ENCODE results near the gene SDCCAG8. TPM values are rescaled to one million over a fixed set of nuclear protein-coding genes. Genes with fewer than 3 reads are reported as not detected.

The SDCCAG8 gene
- total and polyA plus RNA-seq, 2 of the 8 experiments (the other 6 are each of a cell fraction or from before 2014, with no cell fraction given): 15.6 to 21.0 TPM

DNA sequence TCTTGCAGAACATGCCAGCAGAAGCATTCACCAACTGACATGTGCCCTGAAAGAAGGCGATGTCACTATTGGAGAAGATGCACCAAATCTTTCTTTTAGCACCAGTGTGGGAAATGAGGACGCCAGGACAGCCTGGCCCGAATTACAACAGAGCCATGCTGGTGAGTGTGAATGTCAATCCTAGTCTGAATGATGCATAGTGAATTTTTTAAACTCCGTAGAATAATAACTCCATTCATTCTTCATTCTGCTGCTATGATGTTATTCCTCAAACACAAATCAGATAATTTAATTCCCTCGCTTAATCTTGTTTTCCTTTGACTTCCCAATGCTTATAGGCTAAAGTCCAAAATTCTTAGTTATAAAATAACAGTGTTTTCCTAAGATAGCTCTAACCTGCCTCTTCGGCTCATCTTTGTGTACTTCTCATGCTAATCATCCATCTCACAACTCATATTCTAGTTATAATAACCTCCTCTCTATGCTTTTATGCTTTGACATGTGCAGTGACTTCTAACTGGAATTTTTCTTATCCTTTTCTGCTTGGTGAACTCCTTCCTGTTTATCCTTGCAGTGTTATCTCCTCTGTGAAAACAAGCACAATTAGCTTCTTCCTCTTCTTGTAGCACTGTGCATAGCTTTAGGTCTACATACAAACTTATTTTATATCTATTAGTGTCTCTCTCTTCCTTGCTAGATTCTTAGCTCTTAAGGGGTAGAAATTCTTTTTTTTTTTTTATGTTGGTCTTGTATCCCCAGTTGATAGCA is 14.4 kb downstream of the SDCCAG8 start:
- no peaks in the 10 kb centered on the region for H3K23me2 ChIP-seq (ENCODE audit: low read depth, low read length)
- H2BK20ac ChIP-seq (ENCODE audit: low read length): no peak overlapping the region
- no peak overlapping the region for H3K4me3 ChIP-seq (ENCODE audit: extremely low read depth in 1 of 4, insufficient read depth in 2 of 4, low read depth in 3 of 4, low read length in 4 of 4)
- no peak overlapping the region for H2BK15ac ChIP-seq (ENCODE audit: low read length)
- no peak overlapping the region for H2BK5ac ChIP-seq (ENCODE audit: low read depth, low read length)
- no peak overlapping the region for H3K27ac ChIP-seq (ENCODE audit: low read depth, low read length)
- no peak overlapping the region for H2AFZ ChIP-seq (ENCODE audit: low read length)
- no peak overlapping the region for H3K4ac ChIP-seq (replicated peaks; ENCODE audit: insufficient read length, low read depth, low read length)
- FAIRE-seq (no peak), DNase-seq (ENCODE audit: low read depth in 1 of 2, low spot score in 2 of 2) (no peak)
- H3K23ac ChIP-seq (ENCODE audit: insufficient read length): no peak overlapping the region
- H4K20me1 ChIP-seq (replicated peaks in 1 of 2; ENCODE audit: control insufficient read depth in 1 of 2, insufficient read depth in 2 of 2, low read length in 2 of 2): no peaks in the 10 kb centered on the region
- no peaks in the 10 kb centered on the region for H3K27me3 ChIP-seq (replicated peaks in 1 of 4; ENCODE audit: control insufficient read depth in 3 of 4, extremely low read depth in 1 of 4, insufficient read depth in 3 of 4, low read length in 3 of 4)
- H2AK5ac ChIP-seq (ENCODE audit: low read depth, low read length): no peak overlapping the region
- TF ChIP-seq TBP (IDR thresholded peaks at IDR 0.05; ENCODE audit: low read depth, low read length): no peak
- TF ChIP-seq KDM4A (IDR thresholded peaks at IDR 0.05; ENCODE audit: low read depth, low read length, severe bottlenecking): no peak
- TF ChIP-seq TAF1 (IDR thresholded peaks at IDR 0.05; ENCODE audit: low read depth, low read length): no peak
- no peak for TF ChIP-seq KDM5A (IDR thresholded peaks at IDR 0.05; ENCODE audit: low read length)
- no peak for TF ChIP-seq BACH1 (IDR thresholded peaks at IDR 0.05; ENCODE audit: low read length)
- no peak for TF ChIP-seq TCF12 (IDR thresholded peaks at IDR 0.05; ENCODE audit: low read depth, low read length)
- TF ChIP-seq PHF8 (conservative IDR thresholded peaks at IDR 0.05; ENCODE audit: low read depth, low read length): no peak
- no peak for TF ChIP-seq NRF1 (IDR thresholded peaks at IDR 0.05; ENCODE audit: low read depth, low read length)
- no peak overlapping the region for H4K8ac ChIP-seq (ENCODE audit: extremely low read depth, insufficient read depth, low read length)
- peaks cover 0 to 10% (median 3%) of the 10 kb centered on the region in 4 experiments; a peak in 3 of 7 replicates for H3K4me1 ChIP-seq (replicated peaks in 1 of 4; ENCODE audit: control insufficient read depth in 3 of 4, insufficient read depth in 4 of 4, low read length in 3 of 4)
- H3K18ac ChIP-seq (ENCODE audit: extremely low read depth, low read length): no peak overlapping the region
- H3K36me3 ChIP-seq (ENCODE audit: control insufficient read depth in 2 of 4, insufficient read depth in 4 of 4, low read length in 3 of 4): peaks cover 0 to 4% (median 0%) of the 10 kb centered on the region in 4 experiments; a peak in 1 of 8 replicates
- no peak overlapping the region for H4K91ac ChIP-seq (replicated peaks; ENCODE audit: insufficient read length, low read length)
- H2BK12ac ChIP-seq (ENCODE audit: low read depth, low read length): no peak overlapping the region
- CTCF ChIA-PET (ENCODE audit: partially characterized antibody): interaction anchor here (0.7 to 1.1 kb wide), 2 partner anchors 12 to 815 kb away, joined by 3 read pairs; no protein-coding TSS in a partner anchor
- H3K56ac ChIP-seq (replicated peaks; ENCODE audit: insufficient read length, low read depth, low read length): no peak overlapping the region
- H3K9me3 ChIP-seq (ENCODE audit: insufficient read depth in 2 of 2, low read depth in 1 of 2, low read length in 1 of 2): no peaks in the 10 kb centered on the region
- no peak overlapping the region for H3K4me2 ChIP-seq (ENCODE audit: insufficient read depth in 1 of 2, low read depth in 2 of 2, low read length in 2 of 2)
- H3K79me2 ChIP-seq (ENCODE audit: control insufficient read depth in 1 of 2, insufficient read depth in 2 of 2, low read length in 2 of 2): no peaks in the 10 kb centered on the region
- WGBS, 2 experiments (ENCODE audit: extremely low coverage in 1 of 2, insufficient coverage in 1 of 2, insufficient read length in 1 of 2, insufficient replicate concordance in 2 of 2, low coverage in 1 of 2, low lambda C conversion rate in 2 of 2, missing lambda C conversion rate in 1 of 2): 89% methylated on average over 6 of the region's 6 CpGs; no CpG with 5 or more reads in 1 of the 2 experiments
- no peak overlapping the region for H4K5ac ChIP-seq (ENCODE audit: insufficient read length, low read depth, low read length)
- H2BK120ac ChIP-seq (replicated peaks; ENCODE audit: low read depth, low read length): no peak overlapping the region
- POLR2A ChIA-PET (ENCODE audit: partially characterized antibody): interaction anchor here (0.7 kb wide), 1 partner anchor 53 kb away, joined by 4 read pairs; no protein-coding TSS in a partner anchor
- no peak overlapping the region for H3K14ac ChIP-seq (ENCODE audit: insufficient read length)
- no peak overlapping the region for H3K9ac ChIP-seq (replicated peaks in 1 of 4; ENCODE audit: extremely low read depth in 1 of 4, low read depth in 3 of 4, low read length in 3 of 4)
- no peaks in the 10 kb centered on the region for H3K79me1 ChIP-seq (ENCODE audit: low read depth, low read length)

Data from H1 (cell line).